ENCODE measurements around the gene P4HB. TPM values are rescaled to one million over a fixed set of nuclear protein-coding genes. Genes with fewer than 3 reads are reported as not detected.
A peak's percentile ranks its signal among the peaks of the same experiment; 100 is the strongest.

Gene P4HB
- polyA plus RNA-seq, 1 of the 3 experiments (the other 2 are of a cell fraction): 165 TPM

- TF ChIP-seq USF1 (IDR thresholded peaks at IDR 0.05; ENCODE audit: borderline replicate concordance, low read depth): peak; percentile 60; the same call in 1 of the 2 replicates
- no peak for TF ChIP-seq RAD21 (IDR thresholded peaks at IDR 0.05; ENCODE audit: low read length)
- TF ChIP-seq NRF1 (IDR thresholded peaks at IDR 0.05; ENCODE audit: low read depth, low read length): peak; percentile 96
- TF ChIP-seq SIN3A (IDR thresholded peaks at IDR 0.05; ENCODE audit: borderline replicate concordance, low read depth, low read length): peak; percentile 93; the same call in 1 of the 2 replicates
- no peak for TF ChIP-seq FOSL2 (IDR thresholded peaks at IDR 0.05; ENCODE audit: borderline replicate concordance, low read depth)
- TF ChIP-seq EP300 (IDR thresholded peaks at IDR 0.05; ENCODE audit: borderline replicate concordance in 1 of 2, low read depth in 1 of 2, low read length in 1 of 2): no peak; a peak in 1 of 4 replicates
- peak; percentile 97 for TF ChIP-seq POLR2AphosphoS5 (IDR thresholded peaks at IDR 0.05; ENCODE audit: low read depth, low read length)
- peak; percentile 93 for TF ChIP-seq RFX5 (IDR thresholded peaks at IDR 0.05; ENCODE audit: low read length)
- no peak for TF ChIP-seq TEAD4 (IDR thresholded peaks at IDR 0.05; ENCODE audit: borderline replicate concordance, insufficient read depth)
- TF ChIP-seq MEF2A (IDR thresholded peaks at IDR 0.05; ENCODE audit: borderline replicate concordance, low read depth): no peak
- TF ChIP-seq, protein P1, sequence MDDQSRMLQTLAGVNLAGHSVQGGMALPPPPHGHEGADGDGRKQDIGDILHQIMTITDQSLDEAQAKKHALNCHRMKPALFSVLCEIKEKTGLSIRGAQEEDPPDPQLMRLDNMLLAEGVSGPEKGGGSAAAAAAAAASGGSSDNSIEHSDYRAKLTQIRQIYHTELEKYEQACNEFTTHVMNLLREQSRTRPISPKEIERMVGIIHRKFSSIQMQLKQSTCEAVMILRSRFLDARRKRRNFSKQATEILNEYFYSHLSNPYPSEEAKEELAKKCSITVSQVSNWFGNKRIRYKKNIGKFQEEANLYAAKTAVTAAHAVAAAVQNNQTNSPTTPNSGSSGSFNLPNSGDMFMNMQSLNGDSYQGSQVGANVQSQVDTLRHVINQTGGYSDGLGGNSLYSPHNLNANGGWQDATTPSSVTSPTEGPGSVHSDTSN (IDR thresholded peaks at IDR 0.05): peak; percentile 96
- peak; percentile 89 for TF ChIP-seq TAF1 (IDR thresholded peaks at IDR 0.05; ENCODE audit: borderline replicate concordance, low read depth, low read length)
- TF ChIP-seq YY1 (IDR thresholded peaks at IDR 0.05; ENCODE audit: low read depth): peak; percentile 88
- TF ChIP-seq TCF12 (IDR thresholded peaks at IDR 0.05): no peak
- TF ChIP-seq ELF1 (IDR thresholded peaks at IDR 0.05): peak; percentile 91
Observed at GRCh38 chr17:81860756-81861568, 627 bp upstream of the P4HB start (continued).

DNA sequence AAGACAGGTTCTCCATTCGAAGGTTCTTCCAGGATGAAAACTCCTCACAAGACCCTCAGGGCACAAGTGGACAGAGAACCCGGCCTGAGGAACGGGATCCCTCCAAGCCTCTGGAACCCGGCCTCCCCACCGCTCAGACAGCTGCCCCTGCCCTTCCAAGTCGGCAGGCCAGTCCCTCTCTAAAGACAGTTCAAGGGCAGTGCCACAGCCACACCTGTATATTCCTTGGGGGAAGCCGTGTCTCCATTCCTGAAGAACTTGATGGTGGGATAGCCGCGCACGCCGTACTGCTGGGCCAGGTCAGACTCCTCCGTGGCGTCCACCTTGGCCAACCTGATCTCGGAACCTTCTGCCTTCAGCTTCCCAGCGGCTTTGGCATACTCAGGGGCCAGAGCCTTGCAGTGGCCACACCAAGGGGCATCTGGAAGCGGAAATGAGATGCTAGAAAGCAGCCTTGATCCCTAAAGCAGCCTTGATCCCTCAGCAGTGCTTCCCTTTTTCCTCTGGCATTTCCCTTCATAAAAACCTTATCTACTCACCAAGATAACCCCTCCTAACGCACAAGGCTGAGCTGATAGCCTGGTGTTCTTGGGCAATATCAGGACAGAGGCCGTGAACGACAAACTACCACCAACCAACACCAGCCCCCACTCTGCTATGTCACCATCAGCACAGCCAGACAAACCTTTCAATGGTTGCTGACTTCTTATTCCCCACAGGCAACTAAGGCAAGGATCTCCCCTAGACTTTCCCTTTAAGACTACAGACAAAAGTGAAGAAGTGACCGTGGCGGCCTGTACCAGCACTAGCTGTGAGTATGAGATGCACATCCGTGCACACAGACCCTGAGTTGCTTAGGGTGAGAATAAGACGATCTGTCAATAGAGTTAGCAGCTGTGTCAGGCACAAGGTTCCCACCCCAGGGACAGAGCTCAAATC lies 1.1 kb downstream of the P4HB start:
- H3K4me2 ChIP-seq: peak overlapping the region; percentile 99
- H3K79me2 ChIP-seq (ENCODE audit: insufficient read depth): peaks cover 94% of the 10 kb centered on the region
- H2AFZ ChIP-seq (ENCODE audit: low read depth): no peak overlapping the region
- ChIA-PET CTCF (interaction anchor here (0.8 to 2.0 kb wide), 11 partner anchors 10 to 134 kb away, joined by 3 to 9 read pairs (median 3); partner anchors contain the start of genes MCRIP1 and SIRT7), POLR2A (interaction anchor here (1.6 kb wide), 1 partner anchor 26 kb away, joined by 3 read pairs; the partner anchor contains the start of gene MCRIP1)
- H3K4me1 ChIP-seq (ENCODE audit: control insufficient read depth in 1 of 2, insufficient read depth in 2 of 2, low read depth in 1 of 2, low read length in 1 of 2): peaks cover 28 to 31% of the 10 kb centered on the region in 2 experiments
- H3K9me2 ChIP-seq: no peaks in the 10 kb centered on the region
- peak overlapping the region; percentile 89 for H3K9ac ChIP-seq
- whole genome bisulfite sequencing (ENCODE audit: low lambda C conversion rate): 57% methylated on average over 22 of the region's 23 CpGs
- peaks cover 17% of the 10 kb centered on the region for H3F3A ChIP-seq (replicated peaks; ENCODE audit: insufficient read depth)
- no peaks in the 10 kb centered on the region for H3K9me3 ChIP-seq
- peak overlapping the region; percentile 77 to 79; a peak in 2 of 4 replicates for H3K27ac ChIP-seq (ENCODE audit: low read depth in 2 of 2, low read length in 1 of 2)
- peak overlapping the region; percentile 75 to 83 for H3K4me3 ChIP-seq (ENCODE audit: low read depth in 2 of 2, low read length in 1 of 2)
- no peak for DNase-seq
- H3K27me3 ChIP-seq (ENCODE audit: insufficient read depth): no peaks in the 10 kb centered on the region
- H3K36me3 ChIP-seq (replicated peaks in 1 of 2; ENCODE audit: control insufficient read depth in 1 of 2, insufficient read depth in 2 of 2, low read length in 1 of 2): peaks cover 36 to 63% of the 10 kb centered on the region in 2 experiments
- peaks cover 53% of the 10 kb centered on the region for H4K20me1 ChIP-seq (ENCODE audit: insufficient read depth)
- TF ChIP-seq JUND (IDR thresholded peaks at IDR 0.05): no peak
- TF ChIP-seq USF1 (IDR thresholded peaks at IDR 0.05; ENCODE audit: borderline replicate concordance, low read depth): no peak
- TF ChIP-seq TAF1 (IDR thresholded peaks at IDR 0.05; ENCODE audit: borderline replicate concordance, low read depth, low read length): no peak
- no peak for TF ChIP-seq FOSL2 (IDR thresholded peaks at IDR 0.05; ENCODE audit: borderline replicate concordance, low read depth)
- no peak for TF ChIP-seq CTCF (IDR thresholded peaks at IDR 0.05)
- TF ChIP-seq, protein P2, sequence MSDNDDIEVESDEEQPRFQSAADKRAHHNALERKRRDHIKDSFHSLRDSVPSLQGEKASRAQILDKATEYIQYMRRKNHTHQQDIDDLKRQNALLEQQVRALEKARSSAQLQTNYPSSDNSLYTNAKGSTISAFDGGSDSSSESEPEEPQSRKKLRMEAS (IDR thresholded peaks at IDR 0.05; ENCODE audit: low read depth): no peak
- TF ChIP-seq REST (IDR thresholded peaks at IDR 0.05; ENCODE audit: low read depth, low read length): no peak
- no peak for TF ChIP-seq FOXJ3 (CRISPR knock-in tag; IDR thresholded peaks at IDR 0.05)

Data from SK-N-SH (cell line).